CD1c-positive myeloid dendritic cell (primary cell): ENCODE results near the gene STYXL1.

Experiments used
- DNase-seq: peaks from one replicate; pipeline ENCODE4 v3.0.0-alpha.2; 2016; ENCODE audit errors: extremely low spot score

The STYXL1 gene

GRCh38 chr7:75980430-75981202 is 67.2 kb downstream of the STYXL1 start:
- DNase-seq, result no peak

GRCh38 chr7:75979759-75980429 is 67.9 kb downstream of the STYXL1 start:
- no peak for DNase-seq

GRCh38 chr7:75977743-75978142 is 70.1 kb downstream of the STYXL1 start:
- DNase-seq, result no peak

- peak; percentile 86 for DNase-seq
Measured at GRCh38 chr7:75971961-75972763, 75.6 kb downstream of the STYXL1 start.

GRCh38 chr7:75971309-75971960 is 76.4 kb downstream of the STYXL1 start:
- no peak for DNase-seq

GRCh38 chr7:75969704-75970498 is 77.9 kb downstream of the STYXL1 start:
- no peak for DNase-seq

GRCh38 chr7:75969182-75969581 is 78.6 kb downstream of the STYXL1 start:
- no peak for DNase-seq

GRCh38 chr7:75968561-75969001 is 79.2 kb downstream of the STYXL1 start:
- DNase-seq, result no peak

- peak; percentile 48 for DNase-seq
Measured at GRCh38 chr7:75968012-75968411, 79.8 kb downstream of the STYXL1 start.

- DNase-seq, result peak; percentile 82
Measured at GRCh38 chr7:75967487-75967997, 80.3 kb downstream of the STYXL1 start.

- DNase-seq, result no peak
Measured at GRCh38 chr7:75967055-75967454, 80.7 kb downstream of the STYXL1 start.

- DNase-seq, result no peak
Measured at GRCh38 chr7:75966190-75966961, 81.4 kb downstream of the STYXL1 start.

GRCh38 chr7:75965617-75966016 is 82.2 kb downstream of the STYXL1 start:
- DNase-seq, result no peak

- no peak for DNase-seq
Measured at GRCh38 chr7:75963381-75963995, 84.3 kb downstream of the STYXL1 start.

- no peak for DNase-seq
Measured at GRCh38 chr7:75962607-75963380, 85.0 kb downstream of the STYXL1 start.

GRCh38 chr7:75961218-75961617 is 86.6 kb downstream of the STYXL1 start:
- DNase-seq, result no peak

GRCh38 chr7:75960372-75960771 is 87.4 kb downstream of the STYXL1 start:
- no peak for DNase-seq

GRCh38 chr7:75958802-75959543 is 88.8 kb downstream of the STYXL1 start:
- DNase-seq, result no peak
